PC-9 (cell line): ENCODE data around the gene YY2. TPM values are rescaled to one million over a fixed set of nuclear protein-coding genes. Genes with fewer than 3 reads are reported as not detected.
A peak's percentile ranks its signal among the peaks of the same experiment; 100 is the strongest.

Experiments used
- BruUV-seq: library from RNA; stranded (reverse); fragments of 400-500 nt; replicated peaks from 2 replicates; lab custom pipeline; 2021; lab: Mats Ljungman, UMichigan
- CTCF ChIA-PET: fragments of 300-600 bp; sonication (Branson Sonifier 250); formaldehyde crosslinking; loops from one replicate; lab custom pipeline; 2022; ENCODE audit warnings: antibody characterized with exemption; lab: Charles Lee
- POLR2A ChIA-PET: fragments of 300-600 bp; sonication (Branson Sonifier 250); formaldehyde crosslinking; loops from one replicate; lab custom pipeline; 2022; ENCODE audit warnings: antibody characterized with exemption; ENCODE audit not compliant: unreplicated experiment; lab: Charles Lee
- DNase-seq, 2 experiments: peaks; one replicate each; pipeline versions ENCODE4 v3.0.0 to v3.0.0-alpha.2; 2015 to 2022; ENCODE audit warnings: mixed read lengths in 1 of 2
- H2AFZ ChIP-seq: fragments of 200-600 bp; sonication (generic); 2 replicates; pipeline ENCODE4 v1.8.1; 2017; ENCODE audit warnings: antibody characterized with exemption
- H3F3A ChIP-seq: fragments of 200-600 bp; sonication (generic); 2 replicates; pipeline ENCODE4 v1.8.1; 2017; ENCODE audit warnings: antibody characterized with exemption, mild to moderate bottlenecking, low read depth; ENCODE audit not compliant: insufficient read depth
- H3K27ac ChIP-seq: fragments of 200-600 bp; sonication (generic); 2 replicates; pipeline ENCODE4 v1.6.1; 2016; ENCODE audit warnings: mixed run types
- H3K27me3 ChIP-seq: fragments of 200-600 bp; sonication (generic); 2 replicates; pipeline ENCODE4 v1.6.1; 2016; ENCODE audit warnings: low read depth, mixed run types; ENCODE audit not compliant: insufficient read depth
- H3K36me3 ChIP-seq: fragments of 200-600 bp; sonication (generic); 2 replicates; pipeline ENCODE4 v1.6.1; 2016; ENCODE audit warnings: low read depth, mixed run types
- H3K4me1 ChIP-seq: fragments of 200-600 bp; sonication (generic); replicated peaks from 2 replicates; pipeline ENCODE4 v1.6.1; 2016; ENCODE audit warnings: mixed run types; ENCODE audit not compliant: insufficient read depth
- H3K4me2 ChIP-seq: fragments of 200-600 bp; sonication (generic); 2 replicates; pipeline ENCODE4 v1.6.1; 2017; ENCODE audit warnings: mixed run types
- H3K4me3 ChIP-seq: fragments of 200-600 bp; sonication (generic); 2 replicates; pipeline ENCODE4 v1.6.1; 2016; ENCODE audit warnings: mixed run types
- H3K79me2 ChIP-seq: fragments of 200-600 bp; sonication (generic); 2 replicates; pipeline ENCODE4 v1.6.1; 2017; ENCODE audit warnings: low read depth, mixed run types
- H3K9me2 ChIP-seq: fragments of 200-600 bp; sonication (generic); 2 replicates; pipeline ENCODE4 v1.8.1; 2017; ENCODE audit warnings: mild to moderate bottlenecking; ENCODE audit not compliant: insufficient read depth
- H3K9me3 ChIP-seq: fragments of 200-600 bp; sonication (generic); 2 replicates; pipeline ENCODE4 v1.8.1; 2016; ENCODE audit warnings: low read depth; ENCODE audit not compliant: insufficient read depth
- H4K20me1 ChIP-seq: fragments of 200-600 bp; sonication (generic); 2 replicates; pipeline ENCODE4 v1.8.1; 2017; ENCODE audit not compliant: insufficient read depth
- EZH2 ChIP-seq: fragments of 200-600 bp; sonication (generic); IDR thresholded peaks from 2 replicates; pipeline ENCODE4 v1.8.0; 2017; ENCODE audit warnings: antibody characterized with exemption, low read depth
- intact Hi-C: fragments of 100-400 bp; cut with micrococcal nuclease; formaldehyde crosslinking; loops from one replicate; pipeline ENCODE4 v1.10.0; 2022; ENCODE audit not compliant: unreplicated experiment
- total RNA-seq: library from RNA; stranded (reverse); gene quantifications from 2 replicates; pipeline ENCODE4 v1.2.3, GENCODE V29; 2021
- TF ChIP-seq, protein P1 (sequence below): fragments of 200-600 bp; sonication (generic); conservative IDR thresholded peaks from 2 replicates; pipeline ENCODE4 v1.6.1; 2017; ENCODE audit warnings: mixed run types, antibody characterized with exemption, mild to moderate bottlenecking, moderate library complexity

YY2 gene
- total RNA-seq, 1 experiment from 2014 or later, result 2.0 TPM

GRCh38 chrX:21838937-21839333, 16.9 kb upstream of the YY2 start:
- Histone ChIP-seq H3K4me1 (no peaks in the 10 kb centered on the region; the same call in 1 of the 2 replicates), H3K27me3 (no peaks in the 10 kb centered on the region), H3F3A (no peaks in the 10 kb centered on the region), H3K9me3 (no peaks in the 10 kb centered on the region), H3K4me2 (peak overlapping the region; percentile 94), H3K79me2 (peaks cover 21% of the 10 kb centered on the region), H2AFZ (peak overlapping the region; percentile 93), H3K4me3 (peak overlapping the region; percentile 89; the same call in 1 of the 2 replicates), H3K9me2 (no peaks in the 10 kb centered on the region), H4K20me1 (no peaks in the 10 kb centered on the region), H3K36me3 (no peaks in the 10 kb centered on the region), H3K27ac (peak overlapping the region; percentile 67)
- TF ChIP-seq, protein P1, sequence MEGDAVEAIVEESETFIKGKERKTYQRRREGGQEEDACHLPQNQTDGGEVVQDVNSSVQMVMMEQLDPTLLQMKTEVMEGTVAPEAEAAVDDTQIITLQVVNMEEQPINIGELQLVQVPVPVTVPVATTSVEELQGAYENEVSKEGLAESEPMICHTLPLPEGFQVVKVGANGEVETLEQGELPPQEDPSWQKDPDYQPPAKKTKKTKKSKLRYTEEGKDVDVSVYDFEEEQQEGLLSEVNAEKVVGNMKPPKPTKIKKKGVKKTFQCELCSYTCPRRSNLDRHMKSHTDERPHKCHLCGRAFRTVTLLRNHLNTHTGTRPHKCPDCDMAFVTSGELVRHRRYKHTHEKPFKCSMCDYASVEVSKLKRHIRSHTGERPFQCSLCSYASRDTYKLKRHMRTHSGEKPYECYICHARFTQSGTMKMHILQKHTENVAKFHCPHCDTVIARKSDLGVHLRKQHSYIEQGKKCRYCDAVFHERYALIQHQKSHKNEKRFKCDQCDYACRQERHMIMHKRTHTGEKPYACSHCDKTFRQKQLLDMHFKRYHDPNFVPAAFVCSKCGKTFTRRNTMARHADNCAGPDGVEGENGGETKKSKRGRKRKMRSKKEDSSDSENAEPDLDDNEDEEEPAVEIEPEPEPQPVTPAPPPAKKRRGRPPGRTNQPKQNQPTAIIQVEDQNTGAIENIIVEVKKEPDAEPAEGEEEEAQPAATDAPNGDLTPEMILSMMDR, result no peak
- no peak for TF ChIP-seq EZH2
- BruUV-seq, result TSS peak; percentile 95
- no peak for DNase-seq
- intact Hi-C loops, result loop anchor here (2.0 kb wide), 1 partner anchor 136 kb away; no protein-coding TSS in a partner anchor
- CTCF ChIA-PET, result no interaction called here
- POLR2A ChIA-PET, result interaction anchor here (0.6 kb wide), 1 partner anchor 1311 kb away, joined by 3 read pairs; no protein-coding TSS in a partner anchor

GRCh38 chrX:21839334-21840192, 16.2 kb upstream of the YY2 start, which contains the start of gene MBTPS2:
Gene MBTPS2, plus strand, starts transcription at chrX:21839617. Its CDS starts 118 bp downstream, at chrX:21839735.
- TF ChIP-seq, protein P1, result peak; percentile 34; the same call in 1 of the 2 replicates
- no peak for TF ChIP-seq EZH2
- no TSS peak for BruUV-seq
- Histone ChIP-seq H4K20me1 (no peaks in the 10 kb centered on the region), H3K79me2 (peaks cover 21% of the 10 kb centered on the region), H3K4me2 (peak within 1 kb of the TSS; percentile 94), H3K27ac (peak within 1 kb of the TSS; percentile 67), H3F3A (no peaks in the 10 kb centered on the region), H3K9me2 (no peaks in the 10 kb centered on the region), H3K36me3 (no peaks in the 10 kb centered on the region), H3K9me3 (no peaks in the 10 kb centered on the region), H3K27me3 (no peaks in the 10 kb centered on the region), H3K4me1 (no peaks in the 10 kb centered on the region; the same call in 1 of the 2 replicates), H2AFZ (peak within 1 kb of the TSS; percentile 93), H3K4me3 (peak within 1 kb of the TSS; percentile 89)
- intact Hi-C loops, result loop anchor here (2.0 to 10.0 kb wide), 2 partner anchors 105 to 135 kb away; partner anchors contain the start of gene SMS
- DNase-seq, result peak; percentile 71 to 79
- CTCF ChIA-PET, result no interaction called here
- POLR2A ChIA-PET, result interaction anchor here (0.6 kb wide), 1 partner anchor 1312 kb away, joined by 3 read pairs; no protein-coding TSS in a partner anchor

GRCh38 chrX:21840193-21840545, 15.6 kb upstream of the YY2 start:
- H3K9me3 ChIP-seq, result no peaks in the 10 kb centered on the region
- BruUV-seq, result TSS peak; percentile 51
- H3K4me1 ChIP-seq, result no peaks in the 10 kb centered on the region; the same call in 1 of the 2 replicates
- TF ChIP-seq EZH2, result no peak
- TF ChIP-seq, protein P1, result no peak
- DNase-seq, result peak in 1 of 2 experiments; percentile 2
- H2AFZ ChIP-seq, result peak overlapping the region; percentile 93
- CTCF ChIA-PET, result no interaction called here
- no peaks in the 10 kb centered on the region for H3F3A ChIP-seq
- H3K4me3 ChIP-seq, result peak overlapping the region; percentile 89
- H3K27me3 ChIP-seq, result no peaks in the 10 kb centered on the region
- H3K36me3 ChIP-seq, result no peaks in the 10 kb centered on the region
- POLR2A ChIA-PET, result no interaction called here
- peak overlapping the region; percentile 67 for H3K27ac ChIP-seq
- intact Hi-C loops, result loop anchor here (10.0 kb wide), 1 partner anchor 105 kb away; the partner anchor contains the start of gene SMS
- H3K79me2 ChIP-seq, result peaks cover 21% of the 10 kb centered on the region
- no peaks in the 10 kb centered on the region for H4K20me1 ChIP-seq
- no peaks in the 10 kb centered on the region for H3K9me2 ChIP-seq
- H3K4me2 ChIP-seq, result peak overlapping the region; percentile 94
